HG03097 (cell line): ENCODE results near the gene SLC6A15.

Experiments
- ATAC-seq: cut with Tn5 transposase; IDR thresholded peaks from one replicate; pipeline ENCODE4 v1.9.1; 2021; ENCODE audit not compliant: unreplicated experiment, low FRiP score

The SLC6A15 gene

DNA sequence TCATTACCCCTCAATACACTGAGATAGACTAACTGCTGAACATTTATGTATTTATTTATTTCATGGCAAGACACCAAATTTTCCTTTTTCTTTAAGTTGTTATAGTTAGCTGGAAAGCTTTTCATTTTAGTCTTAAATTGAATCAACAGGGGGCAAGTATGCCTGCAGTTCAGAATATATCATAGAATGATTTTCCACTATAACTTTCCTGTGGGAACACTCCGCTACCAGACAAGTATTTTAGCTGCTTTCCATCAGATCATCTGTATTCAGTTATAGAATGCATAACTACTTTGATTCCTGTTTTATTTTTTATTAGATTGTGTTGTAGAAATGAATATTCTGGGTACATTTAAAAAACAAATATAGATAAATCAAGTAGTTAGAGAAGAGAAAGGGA, 102.0 kb downstream of the SLC6A15 start:
- no peak for ATAC-seq
